ENCODE data around the gene HYAL4. TPM values are rescaled to one million over a fixed set of nuclear protein-coding genes. Genes with fewer than 3 reads are reported as not detected.

Gene HYAL4
- total and polyA plus RNA-seq, 2 donors (not counting 3 experiments of a cell fraction or from before 2014, with no cell fraction given), result not detected

- Histone ChIP-seq H3K4me2 (ENCODE audit: insufficient read depth, low read length) (no peak overlapping the region), H2AFZ (ENCODE audit: low read depth, low read length) (no peak overlapping the region), H3K9me1 (replicated peaks; ENCODE audit: control insufficient read depth, extremely low read depth, insufficient read depth, low read length) (no peaks in the 10 kb centered on the region), H3K4me1 (ENCODE audit: control insufficient read depth, extremely low read depth, insufficient read depth, low read length) (no peaks in the 10 kb centered on the region), H3K27me3 (ENCODE audit: control insufficient read depth in 2 of 2, insufficient read depth in 2 of 2, low read length in 2 of 2) (peaks cover 0 to 2% of the 10 kb centered on the region in 2 experiments), H3K27ac (ENCODE audit: insufficient read depth, low read depth, low read length) (no peak overlapping the region), H3K36me3 (ENCODE audit: control insufficient read depth in 2 of 2, extremely low read depth in 1 of 2, insufficient read depth in 2 of 2, low read length in 2 of 2) (no peaks in the 10 kb centered on the region), H3K79me2 (ENCODE audit: control insufficient read depth, insufficient read depth, low read length) (no peaks in the 10 kb centered on the region), H3K4me3 (replicated peaks in 1 of 3; ENCODE audit: insufficient read depth in 1 of 3, low read depth in 1 of 3, low read length in 3 of 3) (no peak overlapping the region), H3K9ac (replicated peaks; ENCODE audit: extremely low read depth, insufficient read depth, low read length) (no peak overlapping the region), H3K9me3 (replicated peaks; ENCODE audit: control insufficient read depth, insufficient read depth, low read length) (no peaks in the 10 kb centered on the region), H4K20me1 (replicated peaks; ENCODE audit: control insufficient read depth, extremely low read depth, insufficient read depth, low read length) (no peaks in the 10 kb centered on the region)
- ChIA-PET CTCF (no interaction called here), POLR2A (no interaction called here)
- intact Hi-C loops (cut with micrococcal nuclease), result loop anchor here (5.0 kb wide), 1 partner anchor 281 kb away; no protein-coding TSS in a partner anchor
- no TSS peak for BruUV-seq (replicated peaks)
- dilution Hi-C loops (cut with MboI; ENCODE audit: extremely low pct_ligation_motif_present, low sequenced_read_pairs), result no loop called here
- no peak for TF ChIP-seq GATA2 (IDR thresholded peaks at IDR 0.05; ENCODE audit: insufficient read depth, insufficient read length, low read depth, low read length)
- no peak for TF ChIP-seq POLR2AphosphoS5 (IDR thresholded peaks at IDR 0.05; ENCODE audit: insufficient read depth, low read depth, low read length)
- TF ChIP-seq EZH2 (IDR thresholded peaks at IDR 0.05; ENCODE audit: borderline replicate concordance, low read depth, low read length, severe bottlenecking), result no peak
- TF ChIP-seq CTCF (IDR thresholded peaks at IDR 0.05; ENCODE audit: extremely low read depth in 1 of 2, insufficient read depth in 1 of 2, low read depth in 1 of 2, low read length in 2 of 2), result no peak
- TF ChIP-seq JUN (IDR thresholded peaks at IDR 0.05; ENCODE audit: borderline replicate concordance, insufficient read depth, insufficient read length, low read depth), result no peak
- no peak for TF ChIP-seq MYC (IDR thresholded peaks at IDR 0.05; ENCODE audit: low read depth, low read length)
- no peak for TF ChIP-seq FOS (IDR thresholded peaks at IDR 0.05; ENCODE audit: borderline replicate concordance, insufficient read depth, low read length)
- no peak for TF ChIP-seq POLR2A (IDR thresholded peaks at IDR 0.05; ENCODE audit: low read depth, low read length)
- no peak for FAIRE-seq
- DNase-seq (ENCODE audit: low read depth, low spot score), result no peak
Measured at GRCh38 chr7:123917878-123918277, 72.9 kb downstream of the HYAL4 start.

All from endothelial cell of umbilical vein (primary cell).